ENCODE results near the gene BMX.

GRCh38 chrX:15464704-15465103 lies 35.9 kb upstream of the BMX start:
- TF ChIP-seq CTCF (conservative IDR thresholded peaks at IDR 0.05; ENCODE audit: low read depth, low read length), result no peak
- no peak for TF ChIP-seq EZH2phosphoT487 (IDR thresholded peaks at IDR 0.05; ENCODE audit: borderline replicate concordance, low read length)
- no peak for TF ChIP-seq EZH2 (IDR thresholded peaks at IDR 0.05; ENCODE audit: low read length, unreplicated experiment)

All from PC-3 (cell line).